Left ventricle myocardium inferior (tissue), 1 donor: Measurements from ENCODE around the gene TOX2. TPM values are rescaled to one million over a fixed set of nuclear protein-coding genes. Genes with fewer than 3 reads are reported as not detected.

Experiments
- DNase-seq: peaks from one replicate; pipeline ENCODE4 v3.0.0-alpha.2; 2020
- H3K27ac ChIP-seq: fragments of 200-600 bp; replicated peaks from 2 replicates; pipeline ENCODE4 v1.8.0; 2021
- H3K27me3 ChIP-seq: fragments of 200-600 bp; 2 replicates; pipeline ENCODE4 v1.8.0; 2021; ENCODE audit warnings: low read depth
- H3K36me3 ChIP-seq: fragments of 200-600 bp; 2 replicates; pipeline ENCODE4 v1.8.0; 2021
- H3K4me1 ChIP-seq: fragments of 200-600 bp; 2 replicates; pipeline ENCODE4 v1.8.0; 2021
- H3K4me3 ChIP-seq: fragments of 200-600 bp; 2 replicates; pipeline ENCODE4 v1.8.0; 2021; ENCODE audit warnings: mild to moderate bottlenecking, moderate library complexity
- H3K9me3 ChIP-seq: fragments of 200-600 bp; replicated peaks from 2 replicates; pipeline ENCODE4 v1.8.0; 2021
- intact Hi-C: fragments of 100-400 bp; cut with micrococcal nuclease; formaldehyde crosslinking; loops from one replicate; pipeline ENCODE4 v1.11.0; 2022
- total RNA-seq: library from RNA; stranded (reverse); fragmentation: NEBNext Ultra II Directional; extraction: Animal tissue kit (Norgen Biotek cat#: 25700); gene quantifications from one replicate; pipeline ENCODE4 v1.2.1, GENCODE V29; 2021
- TF ChIP-seq, protein P1 (sequence below): fragments of 200-600 bp; IDR thresholded peaks from 2 replicates; pipeline ENCODE4 v1.8.0; 2021; ENCODE audit warnings: antibody characterized with exemption, mild to moderate bottlenecking, borderline replicate concordance
- donor health status: DM: no; HTN: yes; CAD: no; lungs with severe emphysema.

Gene TOX2
- total RNA-seq, 1 donor from 2014 or later, result 0.30 TPM

- Histone ChIP-seq H3K9me3 (no peaks in the 10 kb centered on the region), H3K4me1 (no peaks in the 10 kb centered on the region), H3K36me3 (no peaks in the 10 kb centered on the region), H3K27me3 (no peaks in the 10 kb centered on the region), H3K27ac (no peak overlapping the region), H3K4me3 (no peak overlapping the region)
- intact Hi-C loops, result no loop called here
- DNase-seq, result no peak
- TF ChIP-seq, protein P1, sequence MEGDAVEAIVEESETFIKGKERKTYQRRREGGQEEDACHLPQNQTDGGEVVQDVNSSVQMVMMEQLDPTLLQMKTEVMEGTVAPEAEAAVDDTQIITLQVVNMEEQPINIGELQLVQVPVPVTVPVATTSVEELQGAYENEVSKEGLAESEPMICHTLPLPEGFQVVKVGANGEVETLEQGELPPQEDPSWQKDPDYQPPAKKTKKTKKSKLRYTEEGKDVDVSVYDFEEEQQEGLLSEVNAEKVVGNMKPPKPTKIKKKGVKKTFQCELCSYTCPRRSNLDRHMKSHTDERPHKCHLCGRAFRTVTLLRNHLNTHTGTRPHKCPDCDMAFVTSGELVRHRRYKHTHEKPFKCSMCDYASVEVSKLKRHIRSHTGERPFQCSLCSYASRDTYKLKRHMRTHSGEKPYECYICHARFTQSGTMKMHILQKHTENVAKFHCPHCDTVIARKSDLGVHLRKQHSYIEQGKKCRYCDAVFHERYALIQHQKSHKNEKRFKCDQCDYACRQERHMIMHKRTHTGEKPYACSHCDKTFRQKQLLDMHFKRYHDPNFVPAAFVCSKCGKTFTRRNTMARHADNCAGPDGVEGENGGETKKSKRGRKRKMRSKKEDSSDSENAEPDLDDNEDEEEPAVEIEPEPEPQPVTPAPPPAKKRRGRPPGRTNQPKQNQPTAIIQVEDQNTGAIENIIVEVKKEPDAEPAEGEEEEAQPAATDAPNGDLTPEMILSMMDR, result no peak
Observed at GRCh38 chr20:44051661-44052000, 137.0 kb downstream of the TOX2 start.

DNA sequence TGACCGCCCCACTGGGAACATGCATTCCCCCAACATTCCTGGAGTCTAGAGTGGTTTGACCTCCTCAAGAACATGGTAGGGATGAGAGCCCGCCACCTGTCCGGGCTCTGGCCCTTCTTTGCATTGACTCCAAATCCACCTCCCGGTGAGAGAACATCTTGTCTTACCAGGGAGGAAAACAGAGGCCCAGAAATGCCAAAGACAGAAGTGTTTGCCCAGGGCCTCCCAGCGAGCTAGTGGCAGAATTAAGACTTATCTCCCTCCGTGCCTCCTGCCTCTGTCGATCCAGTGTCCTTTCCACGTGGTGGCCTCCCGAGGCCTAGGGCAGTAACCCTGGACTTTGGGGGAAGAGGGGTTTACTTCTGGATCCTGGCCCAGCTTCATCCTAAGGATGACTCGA, 137.5 kb downstream of the TOX2 start:
- Histone ChIP-seq H3K4me3 (no peak overlapping the region), H3K27ac (no peak overlapping the region), H3K36me3 (no peaks in the 10 kb centered on the region), H3K27me3 (no peaks in the 10 kb centered on the region), H3K4me1 (no peaks in the 10 kb centered on the region), H3K9me3 (peaks cover 3% of the 10 kb centered on the region)
- no peak for DNase-seq
- TF ChIP-seq, protein P1, result no peak
- intact Hi-C loops, result no loop called here

GRCh38 chr20:44053046-44053445, 138.4 kb downstream of the TOX2 start:
- Histone ChIP-seq H3K27me3 (no peaks in the 10 kb centered on the region), H3K4me3 (no peak overlapping the region), H3K9me3 (peaks cover 11% of the 10 kb centered on the region), H3K27ac (no peak overlapping the region), H3K4me1 (no peaks in the 10 kb centered on the region), H3K36me3 (no peaks in the 10 kb centered on the region)
- TF ChIP-seq, protein P1, result no peak
- no peak for DNase-seq
- intact Hi-C loops, result no loop called here

GRCh38 chr20:44054118-44054517, 139.5 kb downstream of the TOX2 start:
- intact Hi-C loops, result no loop called here
- no peak for DNase-seq

DNA sequence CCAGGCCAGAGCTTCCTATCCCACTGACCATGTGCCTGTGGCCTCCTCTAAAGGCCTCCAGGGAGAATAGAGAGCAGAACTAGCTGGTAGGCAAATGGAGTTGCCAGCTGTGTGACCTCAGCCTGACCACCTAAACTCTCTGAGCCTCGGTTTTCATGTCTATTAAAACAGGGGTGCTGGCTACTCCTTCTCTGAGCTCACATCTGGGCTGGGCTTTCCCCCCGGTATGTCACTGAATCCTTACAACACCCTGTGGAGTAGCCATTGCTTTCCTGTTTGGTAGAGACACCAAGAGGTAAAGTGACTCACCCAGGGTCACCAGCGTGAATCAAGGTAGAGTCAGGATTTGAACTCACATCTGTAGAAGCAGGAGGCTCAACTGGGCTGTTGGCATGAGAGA, 140.2 kb downstream of the TOX2 start:
- H3K9me3 ChIP-seq, result peaks cover 19% of the 10 kb centered on the region
- no peak overlapping the region for H3K4me3 ChIP-seq
- H3K27me3 ChIP-seq, result no peaks in the 10 kb centered on the region
- DNase-seq, result no peak
- H3K36me3 ChIP-seq, result no peaks in the 10 kb centered on the region
- no peak overlapping the region for H3K27ac ChIP-seq
- intact Hi-C loops, result no loop called here
- TF ChIP-seq, protein P1, result no peak
- H3K4me1 ChIP-seq, result no peaks in the 10 kb centered on the region

More at GRCh38 chr20:44054118-44054517, 139.5 kb downstream of the TOX2 start:
- Histone ChIP-seq H3K36me3 (no peaks in the 10 kb centered on the region), H3K9me3 (peaks cover 12% of the 10 kb centered on the region), H3K4me1 (no peaks in the 10 kb centered on the region), H3K27me3 (no peaks in the 10 kb centered on the region), H3K4me3 (no peak overlapping the region), H3K27ac (no peak overlapping the region)
- TF ChIP-seq, protein P1, result no peak

DNA sequence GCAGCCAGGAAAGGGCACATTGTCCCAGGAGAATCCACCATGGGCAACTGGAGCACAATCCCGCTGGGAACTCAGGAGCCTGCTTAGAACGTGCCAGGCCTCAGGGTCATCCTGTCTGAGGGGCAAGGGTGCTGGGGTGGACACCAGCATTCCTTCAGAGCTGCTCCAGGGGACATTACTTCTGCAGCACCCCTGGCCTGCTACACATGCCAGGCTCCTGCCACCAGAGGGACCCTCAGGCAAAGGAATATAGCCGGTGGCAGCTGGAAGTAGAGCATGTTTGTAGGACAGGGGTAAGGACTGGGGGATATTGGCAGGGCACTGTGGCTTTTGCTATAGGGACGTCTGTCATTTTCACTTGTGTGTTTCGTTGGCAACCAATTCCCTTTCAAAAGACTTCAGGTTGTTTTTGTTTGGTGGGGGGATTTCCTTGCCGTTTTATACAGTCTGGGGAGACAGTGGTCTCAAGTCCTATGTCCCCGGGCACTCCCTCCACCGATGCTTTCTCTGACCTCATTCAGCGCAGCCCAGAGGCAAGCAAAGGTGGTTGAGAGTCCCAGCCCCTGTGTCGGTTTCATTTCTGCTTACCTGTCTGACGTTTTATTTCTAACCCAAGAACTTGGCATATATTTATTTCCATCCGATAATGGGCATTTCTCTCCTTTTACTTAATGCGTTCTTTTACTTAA, 141.5 kb downstream of the TOX2 start:
- intact Hi-C loops, result no loop called here
- TF ChIP-seq, protein P1, result peak; percentile 67
- no peaks in the 10 kb centered on the region for H3K27me3 ChIP-seq
- H3K4me1 ChIP-seq, result no peaks in the 10 kb centered on the region
- peaks cover 21% of the 10 kb centered on the region for H3K9me3 ChIP-seq
- H3K4me3 ChIP-seq, result no peak overlapping the region
- DNase-seq, result no peak
- no peaks in the 10 kb centered on the region for H3K36me3 ChIP-seq
- no peak overlapping the region for H3K27ac ChIP-seq
